SKM-1 treated with dmso at 0.1 percent for 144 hours (cell line): ENCODE measurements around the gene CELA2B.
"Not testable (repeated sequence)": the region's sequence is repeated elsewhere in the genome, so short reads cannot be mapped to it uniquely, and the experiment has no call there.

Experiments
- DNase-seq: peaks from one replicate; lab custom pipeline; 2025; ENCODE audit not compliant: unreplicated experiment; lab: John Stamatoyannopoulos, UW

CELA2B gene

GRCh38 chr1:15444468-15445389 is 31.2 kb upstream of the CELA2B start:
- no peak for DNase-seq

GRCh38 chr1:15445390-15446122 is 30.3 kb upstream of the CELA2B start:
- no peak for DNase-seq

GRCh38 chr1:15446212-15446611 is 29.7 kb upstream of the CELA2B start:
- no peak for DNase-seq

- no peak for DNase-seq
Observed at GRCh38 chr1:15448877-15449462, 26.9 kb upstream of the CELA2B start.

- DNase-seq = no peak
Observed at GRCh38 chr1:15449567-15449966, 26.3 kb upstream of the CELA2B start.

GRCh38 chr1:15451014-15451722 is 24.7 kb upstream of the CELA2B start:
- no peak for DNase-seq

- no peak for DNase-seq
Observed at GRCh38 chr1:15452216-15452615, 23.7 kb upstream of the CELA2B start.

- DNase-seq = no peak
Observed at GRCh38 chr1:15452866-15453571, 22.9 kb upstream of the CELA2B start.

- no peak for DNase-seq
Observed at GRCh38 chr1:15453734-15454133, 22.2 kb upstream of the CELA2B start.

- DNase-seq = no peak
Observed at GRCh38 chr1:15454256-15454655, 21.6 kb upstream of the CELA2B start.

GRCh38 chr1:15455522-15455921 is 20.4 kb upstream of the CELA2B start:
- peak; percentile 21 for DNase-seq

GRCh38 chr1:15456313-15456954 is 19.5 kb upstream of the CELA2B start, which contains the start of gene CELA2A:
CELA2A (plus strand) TSS chr1:15456732; CDS start chr1:15456754, 22 bp downstream.
- DNase-seq = no peak

GRCh38 chr1:15457585-15457984 is 18.3 kb upstream of the CELA2B start:
- DNase-seq = no peak

- not testable (repeated sequence) for DNase-seq
Observed at GRCh38 chr1:15458388-15458787, 17.5 kb upstream of the CELA2B start.

- no peak for DNase-seq
Observed at GRCh38 chr1:15459771-15460707, 15.9 kb upstream of the CELA2B start.

- DNase-seq = no peak
Observed at GRCh38 chr1:15460708-15461095, 15.2 kb upstream of the CELA2B start.

GRCh38 chr1:15463064-15463800 is 12.7 kb upstream of the CELA2B start:
- DNase-seq = not testable (repeated sequence)

GRCh38 chr1:15463926-15464322 is 12.0 kb upstream of the CELA2B start:
- DNase-seq = not testable (repeated sequence)
